ENCODE measurements around the gene GMPPB.
"Not testable (repeated sequence)": the region's sequence is repeated elsewhere in the genome, so short reads cannot be mapped to it uniquely, and the experiment has no call there.

Gene GMPPB

DNA sequence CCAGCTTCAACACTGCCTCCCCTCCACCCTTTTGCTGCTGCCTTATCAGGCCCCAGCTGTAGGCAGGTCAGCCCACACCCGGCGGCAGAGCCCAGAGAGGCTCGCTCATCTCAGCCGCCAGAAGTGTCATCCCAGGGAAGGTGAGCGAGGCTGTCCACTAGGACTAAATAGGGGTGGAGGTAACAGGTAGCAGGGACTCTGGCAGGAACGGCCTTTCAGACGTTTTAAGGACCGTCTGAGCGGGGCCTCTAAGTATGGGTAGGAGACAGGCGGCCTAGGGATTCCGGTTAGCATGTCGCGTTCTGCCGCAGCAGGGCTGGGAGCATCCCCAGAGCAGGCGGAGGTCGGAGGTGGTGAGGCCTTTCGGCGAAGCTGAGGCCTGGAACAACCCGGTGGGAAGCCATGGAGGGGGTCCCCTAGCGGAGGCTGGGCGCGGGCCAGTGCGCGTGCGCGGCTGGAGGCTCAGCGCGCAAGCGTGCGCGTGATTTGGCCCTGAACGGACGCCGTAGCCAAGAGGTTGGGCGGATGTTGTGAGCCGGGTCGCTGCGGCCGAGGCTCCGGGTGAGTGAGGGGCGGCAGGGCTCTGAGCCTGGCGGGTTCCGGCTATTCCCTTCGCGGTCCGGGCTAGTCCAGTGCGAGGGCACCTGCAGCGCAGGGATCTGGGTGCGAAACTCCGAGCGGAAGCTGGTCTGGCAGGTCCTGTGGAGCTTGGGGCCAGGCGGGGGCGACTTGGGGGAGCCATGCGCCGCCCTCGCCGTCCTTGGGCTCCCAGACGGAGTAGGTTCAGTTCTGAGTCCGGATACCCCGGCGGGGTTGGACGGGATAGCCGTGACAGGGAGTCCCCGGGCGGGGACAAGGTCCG, 34.5 kb downstream of the GMPPB start, which contains the start of the genes MST1 and RNF123:
Gene MST1 (minus strand): TSS at position 429 of the 862 bp plus-strand sequence. CDS start 783 bp downstream, outside the sequence.
Gene RNF123 (plus strand): TSS at position 512 of the 862 bp plus-strand sequence. CDS start 1,609 bp downstream, outside the sequence.
- peak; percentile 94 to 95 for DNase-seq

GRCh38 chr3:49688338-49689045, 35.3 kb downstream of the GMPPB start:
- DNase-seq, result peak in 1 of 2 experiments; percentile 27

GRCh38 chr3:49687424-49687795, 36.3 kb downstream of the GMPPB start:
- DNase-seq, result not testable (repeated sequence)

GRCh38 chr3:49686769-49687423, 36.9 kb downstream of the GMPPB start:
- DNase-seq, result peak; percentile 67 to 72

GRCh38 chr3:49686346-49686745, 37.4 kb downstream of the GMPPB start:
- DNase-seq, result peak; percentile 50 to 61

- DNase-seq, result not testable (repeated sequence)
Observed at GRCh38 chr3:49685846-49686245, 37.9 kb downstream of the GMPPB start.

DNA sequence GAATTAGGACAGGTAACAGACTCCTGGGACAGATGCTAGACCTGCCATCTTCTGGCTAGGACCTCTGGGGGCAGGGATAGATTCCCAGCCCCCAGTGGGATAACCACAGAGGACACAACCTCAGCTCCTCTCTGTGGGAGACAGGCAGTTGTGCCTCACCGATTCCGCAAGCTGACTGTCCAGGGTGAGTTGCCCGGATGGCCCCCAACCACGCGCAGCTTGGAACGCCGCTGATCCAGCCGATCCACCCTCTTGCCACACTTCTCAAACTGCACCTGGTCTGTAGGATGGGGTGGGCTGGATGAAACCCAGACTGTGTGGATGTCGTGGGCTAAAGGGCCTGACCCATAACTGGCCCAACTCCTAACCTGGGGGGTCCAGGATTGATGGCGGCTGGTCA, 38.6 kb downstream of the GMPPB start:
- not testable (repeated sequence) for DNase-seq

DNA sequence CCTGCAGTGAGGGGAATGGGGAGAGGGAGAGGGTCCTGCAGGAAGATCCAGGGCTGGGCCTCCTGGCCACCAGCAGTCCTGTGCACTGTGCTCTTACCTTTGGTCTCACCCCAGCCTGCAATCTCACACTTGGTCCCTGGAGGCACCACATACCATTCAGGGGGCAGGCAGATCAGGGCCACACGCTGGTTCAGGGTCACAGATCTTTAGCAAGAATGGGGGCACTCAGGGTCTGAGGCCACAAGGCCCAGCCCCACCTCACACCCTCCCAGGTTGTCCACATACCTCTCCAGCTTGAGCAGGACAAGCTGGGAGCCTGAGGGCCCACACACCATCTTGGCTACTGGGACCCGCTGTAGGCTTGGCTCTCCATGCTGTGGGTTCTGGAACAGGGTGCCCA, 39.3 kb downstream of the GMPPB start:
- DNase-seq, result not testable (repeated sequence)

DNA sequence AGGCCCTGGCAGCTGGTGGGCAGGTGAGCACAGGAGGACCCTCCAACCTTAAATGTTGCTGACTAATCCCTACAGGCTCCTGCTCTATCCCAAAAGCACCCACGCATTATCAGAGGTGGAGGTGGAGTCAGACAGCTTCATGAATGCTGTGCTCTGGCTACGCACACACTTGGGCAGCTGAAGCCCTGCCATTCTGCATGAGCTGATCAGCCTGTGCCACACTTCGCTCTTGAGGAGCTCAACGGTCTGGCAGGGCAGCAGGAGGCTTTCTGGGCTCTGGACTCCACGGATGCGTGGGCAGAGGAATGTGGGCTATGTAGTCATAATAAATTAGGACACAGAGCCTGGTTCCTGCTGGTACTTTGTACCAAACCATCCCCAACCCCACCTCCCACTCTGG, 40.6 kb downstream of the GMPPB start:
- DNase-seq, result no peak

GRCh38 chr3:49681543-49681942, 42.2 kb downstream of the GMPPB start:
- no peak for DNase-seq

GRCh38 chr3:49681232-49681522, 42.6 kb downstream of the GMPPB start:
- DNase-seq, result no peak

GRCh38 chr3:49680493-49681231, 43.1 kb downstream of the GMPPB start:
- no peak for DNase-seq

- no peak for DNase-seq
Observed at GRCh38 chr3:49675912-49676311, 47.8 kb downstream of the GMPPB start.

DNA sequence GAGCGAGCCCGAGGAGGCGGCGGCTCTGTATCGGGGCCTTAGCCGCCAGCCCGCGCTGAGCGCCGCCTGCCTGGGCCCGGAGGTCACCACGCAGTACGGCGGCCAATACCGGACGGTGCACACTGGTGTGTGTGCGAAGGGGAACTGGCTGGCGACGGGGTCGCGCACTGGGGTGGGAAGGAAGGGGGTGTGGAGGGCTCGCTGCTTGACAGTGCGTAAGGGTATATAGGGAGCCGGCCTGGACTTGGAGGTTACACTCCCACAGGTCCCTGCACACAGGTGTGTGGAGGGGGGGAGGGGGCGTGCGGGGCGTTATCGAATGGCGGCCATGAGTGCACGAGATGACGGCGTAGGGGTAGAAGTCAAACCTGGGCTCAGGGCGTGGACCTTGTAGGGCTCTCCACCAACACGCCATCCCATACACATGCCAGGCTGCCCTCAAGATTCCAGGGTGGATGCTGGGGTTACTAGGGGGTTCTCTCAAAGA, 49.2 kb downstream of the GMPPB start:
- DNase-seq, result no peak

- peak; percentile 99 for DNase-seq
Observed at GRCh38 chr3:49673715-49674496, 49.8 kb downstream of the GMPPB start, which contains the start of gene APEH. Gene APEH, plus strand, starts transcription at chr3:49674351. Its CDS starts 51 bp downstream, at chr3:49674402.

DNA sequence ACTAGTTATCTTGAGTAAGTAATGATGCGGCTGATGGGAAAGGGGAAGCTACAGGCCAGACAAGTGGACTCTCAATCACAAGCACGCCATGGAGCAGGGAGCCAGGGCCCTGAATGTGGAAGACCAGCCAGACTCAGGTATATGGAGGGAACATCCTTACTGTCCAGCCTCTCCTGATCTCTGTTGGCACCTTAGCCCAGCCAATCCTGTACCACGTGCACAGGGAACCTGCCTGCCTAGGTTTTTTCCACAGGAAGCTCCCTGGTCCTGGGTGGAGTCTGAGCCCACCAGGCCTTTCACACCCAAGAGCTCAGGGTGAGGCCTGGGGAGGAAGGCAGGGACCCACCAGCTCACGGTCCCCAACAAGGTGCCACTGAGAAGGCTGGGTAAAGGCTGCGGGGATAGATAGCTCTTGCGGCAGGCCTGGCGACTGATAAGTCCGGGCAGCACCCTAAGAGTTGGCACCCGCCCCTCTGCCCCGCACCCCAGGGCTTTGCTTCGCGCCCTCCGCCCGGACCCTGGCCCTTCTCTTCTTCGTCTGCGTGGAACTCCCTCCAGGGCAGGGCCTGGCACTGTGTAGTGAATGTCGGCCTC, 50.5 kb downstream of the GMPPB start:
- DNase-seq, result no peak

GRCh38 chr3:49671291-49672288, 52.2 kb downstream of the GMPPB start:
- DNase-seq, result peak; percentile 80 to 86

GRCh38 chr3:49670940-49671290, 52.8 kb downstream of the GMPPB start:
- no peak for DNase-seq

Measured in activated T-cell treated with anti-CD3 and anti-CD28 coated beads, Interleukin-2, amount 50 U/mL, for 48 hours (primary cell).